Measurements from ENCODE around the gene KRTAP10-8. TPM values are rescaled to one million over a fixed set of nuclear protein-coding genes. Genes with fewer than 3 reads are reported as not detected.

KRTAP10-8 gene
- total RNA-seq, 1 experiment from 2014 or later, result not detected

DNA sequence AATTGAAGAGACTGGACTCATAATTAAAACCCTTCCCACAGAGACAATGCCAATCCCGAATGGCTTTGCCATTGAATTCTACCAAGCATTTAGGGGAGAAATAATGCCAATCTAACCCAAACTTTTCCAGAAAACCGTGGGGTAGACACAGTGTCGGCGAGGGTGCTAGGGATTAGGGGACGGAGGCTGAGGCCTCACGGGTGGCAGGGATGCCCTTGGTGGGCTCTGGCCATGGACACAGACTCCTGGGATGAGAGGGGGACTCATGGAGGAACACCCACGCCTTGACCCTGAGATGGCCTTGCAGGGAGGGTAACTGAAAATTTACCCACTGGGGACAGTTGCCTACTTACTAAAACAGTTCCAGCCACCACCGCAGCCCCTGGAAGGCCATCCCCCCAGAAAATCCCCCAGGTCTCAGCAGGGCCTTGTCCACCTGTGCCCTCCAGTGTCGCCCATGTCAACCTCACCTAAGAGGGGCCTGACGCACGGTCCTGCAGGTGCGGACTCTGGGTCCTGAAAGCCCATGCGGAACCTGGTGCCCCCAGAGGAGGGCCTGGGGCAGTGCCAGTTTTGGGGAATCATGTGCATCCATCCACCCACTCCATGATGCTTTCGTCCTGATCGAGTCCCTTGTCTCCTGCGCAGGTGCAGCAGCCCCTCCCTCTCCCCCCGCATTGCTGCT is 33.4 kb upstream of the KRTAP10-8 start (continued):
- TF ChIP-seq KAT7 (CRISPR knock-in tag; IDR thresholded peaks at IDR 0.05; ENCODE audit: borderline replicate concordance), result no peak
- no peak for TF ChIP-seq JUN (CRISPR knock-in tag; IDR thresholded peaks at IDR 0.05)
- TF ChIP-seq, protein P1, sequence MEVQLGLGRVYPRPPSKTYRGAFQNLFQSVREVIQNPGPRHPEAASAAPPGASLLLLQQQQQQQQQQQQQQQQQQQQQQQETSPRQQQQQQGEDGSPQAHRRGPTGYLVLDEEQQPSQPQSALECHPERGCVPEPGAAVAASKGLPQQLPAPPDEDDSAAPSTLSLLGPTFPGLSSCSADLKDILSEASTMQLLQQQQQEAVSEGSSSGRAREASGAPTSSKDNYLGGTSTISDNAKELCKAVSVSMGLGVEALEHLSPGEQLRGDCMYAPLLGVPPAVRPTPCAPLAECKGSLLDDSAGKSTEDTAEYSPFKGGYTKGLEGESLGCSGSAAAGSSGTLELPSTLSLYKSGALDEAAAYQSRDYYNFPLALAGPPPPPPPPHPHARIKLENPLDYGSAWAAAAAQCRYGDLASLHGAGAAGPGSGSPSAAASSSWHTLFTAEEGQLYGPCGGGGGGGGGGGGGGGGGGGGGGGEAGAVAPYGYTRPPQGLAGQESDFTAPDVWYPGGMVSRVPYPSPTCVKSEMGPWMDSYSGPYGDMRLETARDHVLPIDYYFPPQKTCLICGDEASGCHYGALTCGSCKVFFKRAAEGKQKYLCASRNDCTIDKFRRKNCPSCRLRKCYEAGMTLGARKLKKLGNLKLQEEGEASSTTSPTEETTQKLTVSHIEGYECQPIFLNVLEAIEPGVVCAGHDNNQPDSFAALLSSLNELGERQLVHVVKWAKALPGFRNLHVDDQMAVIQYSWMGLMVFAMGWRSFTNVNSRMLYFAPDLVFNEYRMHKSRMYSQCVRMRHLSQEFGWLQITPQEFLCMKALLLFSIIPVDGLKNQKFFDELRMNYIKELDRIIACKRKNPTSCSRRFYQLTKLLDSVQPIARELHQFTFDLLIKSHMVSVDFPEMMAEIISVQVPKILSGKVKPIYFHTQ (CRISPR knock-in tag; IDR thresholded peaks at IDR 0.05), result no peak
- TF ChIP-seq, protein P2, sequence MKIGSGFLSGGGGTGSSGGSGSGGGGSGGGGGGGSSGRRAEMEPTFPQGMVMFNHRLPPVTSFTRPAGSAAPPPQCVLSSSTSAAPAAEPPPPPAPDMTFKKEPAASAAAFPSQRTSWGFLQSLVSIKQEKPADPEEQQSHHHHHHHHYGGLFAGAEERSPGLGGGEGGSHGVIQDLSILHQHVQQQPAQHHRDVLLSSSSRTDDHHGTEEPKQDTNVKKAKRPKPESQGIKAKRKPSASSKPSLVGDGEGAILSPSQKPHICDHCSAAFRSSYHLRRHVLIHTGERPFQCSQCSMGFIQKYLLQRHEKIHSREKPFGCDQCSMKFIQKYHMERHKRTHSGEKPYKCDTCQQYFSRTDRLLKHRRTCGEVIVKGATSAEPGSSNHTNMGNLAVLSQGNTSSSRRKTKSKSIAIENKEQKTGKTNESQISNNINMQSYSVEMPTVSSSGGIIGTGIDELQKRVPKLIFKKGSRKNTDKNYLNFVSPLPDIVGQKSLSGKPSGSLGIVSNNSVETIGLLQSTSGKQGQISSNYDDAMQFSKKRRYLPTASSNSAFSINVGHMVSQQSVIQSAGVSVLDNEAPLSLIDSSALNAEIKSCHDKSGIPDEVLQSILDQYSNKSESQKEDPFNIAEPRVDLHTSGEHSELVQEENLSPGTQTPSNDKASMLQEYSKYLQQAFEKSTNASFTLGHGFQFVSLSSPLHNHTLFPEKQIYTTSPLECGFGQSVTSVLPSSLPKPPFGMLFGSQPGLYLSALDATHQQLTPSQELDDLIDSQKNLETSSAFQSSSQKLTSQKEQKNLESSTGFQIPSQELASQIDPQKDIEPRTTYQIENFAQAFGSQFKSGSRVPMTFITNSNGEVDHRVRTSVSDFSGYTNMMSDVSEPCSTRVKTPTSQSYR (CRISPR knock-in tag; IDR thresholded peaks at IDR 0.05), result no peak
- TF ChIP-seq, protein P3, sequence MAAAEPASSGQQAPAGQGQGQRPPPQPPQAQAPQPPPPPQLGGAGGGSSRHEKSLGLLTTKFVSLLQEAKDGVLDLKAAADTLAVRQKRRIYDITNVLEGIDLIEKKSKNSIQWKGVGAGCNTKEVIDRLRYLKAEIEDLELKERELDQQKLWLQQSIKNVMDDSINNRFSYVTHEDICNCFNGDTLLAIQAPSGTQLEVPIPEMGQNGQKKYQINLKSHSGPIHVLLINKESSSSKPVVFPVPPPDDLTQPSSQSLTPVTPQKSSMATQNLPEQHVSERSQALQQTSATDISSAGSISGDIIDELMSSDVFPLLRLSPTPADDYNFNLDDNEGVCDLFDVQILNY (CRISPR knock-in tag; IDR thresholded peaks at IDR 0.05), result no peak
- TF ChIP-seq, protein P4, sequence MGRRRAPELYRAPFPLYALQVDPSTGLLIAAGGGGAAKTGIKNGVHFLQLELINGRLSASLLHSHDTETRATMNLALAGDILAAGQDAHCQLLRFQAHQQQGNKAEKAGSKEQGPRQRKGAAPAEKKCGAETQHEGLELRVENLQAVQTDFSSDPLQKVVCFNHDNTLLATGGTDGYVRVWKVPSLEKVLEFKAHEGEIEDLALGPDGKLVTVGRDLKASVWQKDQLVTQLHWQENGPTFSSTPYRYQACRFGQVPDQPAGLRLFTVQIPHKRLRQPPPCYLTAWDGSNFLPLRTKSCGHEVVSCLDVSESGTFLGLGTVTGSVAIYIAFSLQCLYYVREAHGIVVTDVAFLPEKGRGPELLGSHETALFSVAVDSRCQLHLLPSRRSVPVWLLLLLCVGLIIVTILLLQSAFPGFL (CRISPR knock-in tag; IDR thresholded peaks at IDR 0.05; ENCODE audit: borderline replicate concordance), result no peak
- TF ChIP-seq, protein P5, sequence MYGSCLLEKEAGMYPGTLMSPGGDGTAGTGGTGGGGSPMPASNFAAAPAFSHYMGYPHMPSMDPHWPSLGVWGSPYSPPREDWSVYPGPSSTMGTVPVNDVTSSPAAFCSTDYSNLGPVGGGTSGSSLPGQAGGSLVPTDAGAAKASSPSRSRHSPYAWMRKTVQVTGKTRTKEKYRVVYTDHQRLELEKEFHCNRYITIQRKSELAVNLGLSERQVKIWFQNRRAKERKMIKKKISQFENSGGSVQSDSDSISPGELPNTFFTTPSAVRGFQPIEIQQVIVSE (CRISPR knock-in tag; IDR thresholded peaks at IDR 0.05; ENCODE audit: borderline replicate concordance), result no peak
- TF ChIP-seq ZNF263 (CRISPR knock-in tag; IDR thresholded peaks at IDR 0.05; ENCODE audit: low read depth), result no peak

DNA sequence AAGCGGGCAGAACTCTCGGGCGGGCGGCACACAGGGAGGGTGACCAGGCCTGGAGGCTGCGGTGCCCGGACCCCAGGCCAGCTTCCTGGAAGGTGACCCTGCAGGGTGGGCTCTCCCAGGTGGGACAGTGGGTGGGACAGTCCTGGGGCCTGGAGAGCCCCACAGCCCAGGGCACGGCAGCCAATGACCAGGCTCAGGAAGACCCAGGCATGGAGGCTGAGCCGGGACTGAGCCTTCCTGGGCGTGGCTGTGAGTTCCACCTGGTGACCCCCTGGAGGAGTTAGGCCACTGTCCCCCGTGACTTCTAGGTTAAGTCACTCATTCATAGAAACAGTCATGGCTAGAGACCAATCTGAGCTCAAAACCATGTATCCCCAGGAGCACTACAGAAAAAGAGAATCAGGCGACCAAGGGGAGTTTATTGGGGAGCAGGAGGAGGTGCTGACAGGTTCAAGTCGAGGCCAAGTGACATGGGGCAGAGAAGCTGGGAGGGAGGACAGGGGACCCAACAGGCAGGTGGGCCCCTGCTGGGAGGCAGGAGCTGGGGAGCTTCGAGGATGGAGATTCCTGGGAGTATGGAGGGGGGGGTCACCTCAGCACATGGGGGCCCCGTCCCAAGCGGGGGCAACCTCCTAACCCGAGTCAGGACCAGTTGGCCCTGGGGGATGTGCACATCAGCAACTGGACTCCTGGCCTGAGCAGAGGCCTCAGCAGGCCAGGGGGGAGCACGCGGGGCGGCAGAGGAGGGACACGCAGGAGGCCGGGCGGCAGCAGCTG is 32.6 kb upstream of the KRTAP10-8 start:
- CTCF ChIA-PET, result interaction anchor here (2.2 kb wide), 1 partner anchor 214 kb away, joined by 9 read pairs; no protein-coding TSS in a partner anchor
- Mint-ChIP-seq H3K27ac (peak overlapping the region; percentile 69), H3K4me3 (no peak overlapping the region), H3K9me3 (peaks cover 33% of the 10 kb centered on the region), H3K4me1 (peaks cover 17% of the 10 kb centered on the region), H3K36me3 (peaks cover 21% of the 10 kb centered on the region), H3K27me3 (ENCODE audit: low read depth) (no peaks in the 10 kb centered on the region; the same call in 1 of the 2 replicates)
- DNase-seq (ENCODE audit: low spot score), result no peak
- POLR2A ChIA-PET, result no interaction called here
- TF ChIP-seq FOXJ3 (CRISPR knock-in tag; IDR thresholded peaks at IDR 0.05; ENCODE audit: borderline replicate concordance) (no peak), FOXP1 (CRISPR knock-in tag; IDR thresholded peaks at IDR 0.05; ENCODE audit: borderline replicate concordance) (no peak), ZNF121 (CRISPR knock-in tag; IDR thresholded peaks at IDR 0.05) (no peak), GRHL2 (CRISPR knock-in tag; IDR thresholded peaks at IDR 0.05; ENCODE audit: insufficient replicate concordance, severe bottlenecking) (no peak), CREM (CRISPR knock-in tag; IDR thresholded peaks at IDR 0.05) (no peak), FOXK1 (CRISPR knock-in tag; IDR thresholded peaks at IDR 0.05) (no peak), ELF4 (CRISPR knock-in tag; IDR thresholded peaks at IDR 0.05; ENCODE audit: low read depth) (no peak)
- TF ChIP-seq, protein P6, sequence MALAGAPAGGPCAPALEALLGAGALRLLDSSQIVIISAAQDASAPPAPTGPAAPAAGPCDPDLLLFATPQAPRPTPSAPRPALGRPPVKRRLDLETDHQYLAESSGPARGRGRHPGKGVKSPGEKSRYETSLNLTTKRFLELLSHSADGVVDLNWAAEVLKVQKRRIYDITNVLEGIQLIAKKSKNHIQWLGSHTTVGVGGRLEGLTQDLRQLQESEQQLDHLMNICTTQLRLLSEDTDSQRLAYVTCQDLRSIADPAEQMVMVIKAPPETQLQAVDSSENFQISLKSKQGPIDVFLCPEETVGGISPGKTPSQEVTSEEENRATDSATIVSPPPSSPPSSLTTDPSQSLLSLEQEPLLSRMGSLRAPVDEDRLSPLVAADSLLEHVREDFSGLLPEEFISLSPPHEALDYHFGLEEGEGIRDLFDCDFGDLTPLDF (CRISPR knock-in tag; IDR thresholded peaks at IDR 0.05), result no peak
- ATAC-seq, result no peak
